H54 (cell line): ENCODE data around the gene ATP6V0E1.
"Not testable (repeated sequence)": the region's sequence is repeated elsewhere in the genome, so short reads cannot be mapped to it uniquely, and the experiment has no call there.

Experiments used
- DNase-seq: peaks from one replicate; pipeline ENCODE4 v3.0.0; 2011; ENCODE audit warnings: low spot score, mixed read lengths; ENCODE audit not compliant: insufficient read length
- FAIRE-seq: peaks from 3 replicates; lab custom pipeline; 2011; peaks lifted over from hg19 to GRCh38; lab: Jason Lieb, UNC
- POLR2A ChIP-seq: IDR thresholded peaks from 2 replicates; pipeline ENCODE4 v1.6.1; 2011; ENCODE audit warnings: low read depth, mild to moderate bottlenecking, low read length

ATP6V0E1 gene

GRCh38 chr5:173025651-173026050 is 42.1 kb downstream of the ATP6V0E1 start:
- DNase-seq (no peak), FAIRE-seq (no peak)
- TF ChIP-seq POLR2A: no peak

DNA sequence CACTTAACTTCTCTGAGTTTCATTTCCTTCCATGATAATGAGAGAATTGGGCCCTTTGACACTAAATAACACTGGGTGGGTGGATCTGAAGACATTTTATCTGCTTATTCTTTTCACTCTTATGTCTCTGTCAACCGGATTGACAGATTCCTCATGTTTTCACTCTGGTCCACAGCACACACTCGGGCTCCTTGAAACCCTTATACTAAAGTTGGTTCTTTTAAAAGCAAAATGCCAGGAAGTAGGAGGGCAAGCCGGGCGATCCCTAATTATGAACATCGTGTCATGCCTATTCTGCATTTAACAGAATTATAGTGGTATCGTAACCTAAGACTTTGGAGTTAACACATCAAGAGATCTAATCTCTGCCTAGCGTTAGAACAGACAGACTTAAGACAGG is 44.3 kb downstream of the ATP6V0E1 start:
- no peak for DNase-seq
- TF ChIP-seq POLR2A: no peak

GRCh38 chr5:173028811-173029327 is 45.3 kb downstream of the ATP6V0E1 start:
- no peak for DNase-seq
- no peak for TF ChIP-seq POLR2A
- no peak for FAIRE-seq

More for the DNA sequence above, 44.3 kb downstream of the ATP6V0E1 start:
- no peak for FAIRE-seq

DNA sequence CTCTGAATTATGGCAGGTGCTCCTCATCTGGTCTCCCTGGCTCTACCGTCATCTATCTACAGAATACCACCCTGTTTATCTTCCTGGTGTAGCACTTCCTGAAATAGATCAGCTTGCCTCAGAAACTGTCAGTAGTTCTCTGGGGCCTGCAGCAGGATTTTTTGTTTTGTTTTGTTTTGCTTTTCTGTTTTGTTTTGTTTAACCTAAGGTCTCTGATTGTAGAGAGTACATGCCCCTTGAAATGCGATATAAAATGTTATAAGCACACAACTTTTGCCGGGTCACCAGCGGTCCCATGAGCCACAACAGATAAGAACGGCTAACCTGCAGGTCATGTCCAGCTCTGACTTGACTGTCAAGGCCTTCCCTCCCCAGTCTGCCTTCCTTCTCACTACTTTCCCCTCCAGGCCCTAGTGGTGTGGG is 45.9 kb downstream of the ATP6V0E1 start:
- FAIRE-seq (no peak), DNase-seq (no peak)
- no peak for TF ChIP-seq POLR2A

DNA sequence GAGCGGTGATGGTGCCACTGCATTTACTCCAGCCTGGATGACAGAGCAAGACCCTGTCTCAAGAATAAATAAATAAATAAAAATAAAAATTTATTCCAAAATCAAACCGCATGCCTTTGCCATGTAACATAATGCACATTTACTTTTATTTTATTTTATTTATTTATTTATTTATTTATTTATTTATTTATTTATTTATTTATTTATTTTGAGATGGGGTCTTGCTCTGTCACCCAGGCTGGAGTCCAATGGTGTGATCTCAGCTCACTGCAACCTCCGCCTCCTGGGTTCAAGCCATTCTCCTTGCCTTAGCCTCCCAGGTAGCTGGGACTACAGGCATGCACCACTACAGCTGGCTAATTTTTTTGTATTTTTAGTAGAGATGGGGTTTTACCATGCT is 48.5 kb downstream of the ATP6V0E1 start:
- DNase-seq, FAIRE-seq: not testable (repeated sequence)

GRCh38 chr5:173032730-173033129 is 49.2 kb downstream of the ATP6V0E1 start:
- DNase-seq: no peak
- no peak for FAIRE-seq
- no peak for TF ChIP-seq POLR2A

GRCh38 chr5:173033923-173034322 is 50.4 kb downstream of the ATP6V0E1 start:
- TF ChIP-seq POLR2A: no peak
- FAIRE-seq (no peak), DNase-seq (no peak)

GRCh38 chr5:173035904-173036707 is 52.5 kb downstream of the ATP6V0E1 start:
- no peak for TF ChIP-seq POLR2A
- DNase-seq (no peak), FAIRE-seq (no peak)

DNA sequence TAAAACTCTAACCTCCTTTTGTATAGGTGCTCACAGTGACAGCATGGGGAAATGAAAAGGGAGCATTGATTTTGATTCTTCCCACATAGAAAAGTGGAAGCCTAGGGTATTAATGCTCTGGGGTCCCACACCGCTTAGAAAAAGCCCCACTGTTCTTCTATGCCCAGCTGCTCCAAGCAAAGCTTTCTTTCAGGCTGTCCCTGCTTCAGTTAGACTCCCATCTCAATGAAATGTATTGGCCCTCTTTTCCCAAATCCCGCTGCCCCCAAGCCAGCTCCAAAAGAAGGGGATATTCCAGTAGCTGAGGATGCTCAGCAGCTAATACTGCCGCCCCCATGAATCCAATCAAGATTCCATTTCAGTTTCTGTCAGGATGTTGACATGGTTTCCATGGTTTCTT is 55.6 kb downstream of the ATP6V0E1 start:
- DNase-seq (no peak), FAIRE-seq (no peak)
- TF ChIP-seq POLR2A: no peak

- FAIRE-seq (no peak), DNase-seq (no peak)
- no peak for TF ChIP-seq POLR2A
These were observed 56.4 kb downstream of the ATP6V0E1 start for GRCh38 chr5:173039964-173040363.

DNA sequence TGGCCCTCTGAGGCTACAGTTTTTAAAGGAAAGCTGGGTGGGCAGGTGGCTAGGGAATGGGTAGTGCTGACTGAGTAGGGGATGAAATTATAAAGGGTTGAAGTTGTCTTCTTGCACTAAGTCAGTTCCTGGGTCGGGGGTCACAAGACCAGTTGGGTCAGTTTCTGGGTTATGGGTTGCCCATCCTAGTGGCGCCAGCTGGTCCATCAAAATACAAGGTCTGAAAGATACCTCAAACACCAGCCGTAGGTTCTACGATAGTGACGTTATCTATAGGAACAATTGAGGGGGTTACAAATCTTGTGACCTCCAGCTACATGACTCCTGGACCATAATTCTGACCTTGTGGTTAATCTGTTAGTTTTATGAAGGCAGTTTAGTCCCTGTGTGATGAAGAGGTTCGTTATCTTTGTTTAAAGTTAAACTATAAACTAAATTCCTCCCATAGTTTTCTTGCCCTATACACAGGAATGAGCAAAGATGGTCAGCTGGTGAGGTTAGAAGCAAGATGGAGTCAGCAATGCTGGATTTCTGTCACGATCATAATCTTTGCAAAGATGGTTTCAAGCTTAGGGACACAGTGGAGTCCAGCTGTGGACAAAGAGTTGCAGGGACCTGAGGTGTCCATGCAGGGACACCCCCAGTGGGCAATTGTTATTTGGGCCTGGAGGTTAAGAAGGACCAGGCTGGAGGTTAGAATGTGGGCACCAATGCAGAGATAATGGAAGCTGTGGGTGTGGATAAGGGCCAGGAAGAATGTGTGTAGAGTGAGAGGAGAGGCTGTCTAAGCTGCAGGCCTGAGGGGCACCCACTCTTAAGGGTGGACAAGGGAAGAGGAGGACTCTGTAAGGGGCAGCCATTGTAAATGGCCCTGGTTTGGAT is 58.6 kb downstream of the ATP6V0E1 start:
- DNase-seq (no peak), FAIRE-seq (no peak)
- no peak for TF ChIP-seq POLR2A

- FAIRE-seq: no peak
- DNase-seq: no peak
These were observed 59.2 kb downstream of the ATP6V0E1 start for GRCh38 chr5:173042763-173043107.

GRCh38 chr5:173045474-173045873 is 61.9 kb downstream of the ATP6V0E1 start:
- FAIRE-seq: no peak
- TF ChIP-seq POLR2A: no peak

More at GRCh38 chr5:173042763-173043107, 59.2 kb downstream of the ATP6V0E1 start:
- no peak for TF ChIP-seq POLR2A

DNA sequence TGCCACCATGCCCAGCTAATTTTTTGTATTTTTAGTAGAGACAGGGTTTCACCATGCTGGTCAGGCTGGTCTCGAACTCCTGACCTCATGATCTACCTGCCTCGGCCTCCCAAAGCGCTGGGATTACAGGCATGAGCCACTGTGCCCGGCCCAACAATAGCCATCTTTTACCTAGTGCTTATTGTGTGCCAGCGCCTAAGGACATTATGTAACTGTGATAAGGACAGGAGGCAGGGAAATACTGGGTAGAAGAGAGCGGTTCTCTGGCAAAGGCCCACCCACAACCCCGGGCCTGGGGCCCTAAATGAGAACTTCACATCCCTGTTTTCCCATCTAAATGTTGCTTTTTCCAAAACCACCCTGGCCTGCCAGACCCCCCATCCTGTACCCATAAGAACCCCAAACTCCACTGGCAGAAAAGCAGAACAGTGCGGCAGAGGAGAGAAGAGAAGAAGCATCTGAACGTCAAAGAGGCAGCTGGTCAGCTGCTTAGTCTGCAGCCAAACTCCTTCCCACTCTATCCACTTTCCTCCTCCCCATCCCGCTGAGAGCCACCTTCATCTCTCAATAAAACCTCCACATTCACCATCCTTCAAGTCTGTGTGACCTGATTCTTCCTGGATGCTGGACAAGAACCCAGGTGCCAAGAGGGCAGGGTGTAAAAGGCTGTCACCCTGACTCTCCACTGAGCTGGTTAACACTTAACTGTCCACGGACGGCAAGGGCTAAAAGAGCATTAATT is 63.7 kb downstream of the ATP6V0E1 start:
- not testable (repeated sequence) for DNase-seq, FAIRE-seq

More at GRCh38 chr5:173045474-173045873, 61.9 kb downstream of the ATP6V0E1 start:
- no peak for DNase-seq

GRCh38 chr5:173047838-173048105 is 64.2 kb downstream of the ATP6V0E1 start:
- no peak for TF ChIP-seq POLR2A
- FAIRE-seq (no peak), DNase-seq (no peak)
